AG09309 (cell line): ENCODE measurements around the gene TTI1.

Experiments used
- DNase-seq: peaks from one replicate; pipeline ENCODE4 v3.0.0-alpha.2; 2010; ENCODE audit warnings: low read depth
- H3K4me3 ChIP-seq: 2 replicates; pipeline ENCODE4 v1.5.1; 2011; ENCODE audit warnings: mild to moderate bottlenecking, low read depth, low read length, moderate library complexity; ENCODE audit not compliant: control insufficient read depth
- TF ChIP-seq, protein P1 (sequence below): IDR thresholded peaks from 2 replicates; pipeline ENCODE4 v1.5.1; 2011; ENCODE audit warnings: mild to moderate bottlenecking, low read depth, low read length, inconsistent platforms; ENCODE audit not compliant: insufficient read depth, control insufficient read depth; ENCODE audit errors: missing control alignments

TTI1 gene

DNA sequence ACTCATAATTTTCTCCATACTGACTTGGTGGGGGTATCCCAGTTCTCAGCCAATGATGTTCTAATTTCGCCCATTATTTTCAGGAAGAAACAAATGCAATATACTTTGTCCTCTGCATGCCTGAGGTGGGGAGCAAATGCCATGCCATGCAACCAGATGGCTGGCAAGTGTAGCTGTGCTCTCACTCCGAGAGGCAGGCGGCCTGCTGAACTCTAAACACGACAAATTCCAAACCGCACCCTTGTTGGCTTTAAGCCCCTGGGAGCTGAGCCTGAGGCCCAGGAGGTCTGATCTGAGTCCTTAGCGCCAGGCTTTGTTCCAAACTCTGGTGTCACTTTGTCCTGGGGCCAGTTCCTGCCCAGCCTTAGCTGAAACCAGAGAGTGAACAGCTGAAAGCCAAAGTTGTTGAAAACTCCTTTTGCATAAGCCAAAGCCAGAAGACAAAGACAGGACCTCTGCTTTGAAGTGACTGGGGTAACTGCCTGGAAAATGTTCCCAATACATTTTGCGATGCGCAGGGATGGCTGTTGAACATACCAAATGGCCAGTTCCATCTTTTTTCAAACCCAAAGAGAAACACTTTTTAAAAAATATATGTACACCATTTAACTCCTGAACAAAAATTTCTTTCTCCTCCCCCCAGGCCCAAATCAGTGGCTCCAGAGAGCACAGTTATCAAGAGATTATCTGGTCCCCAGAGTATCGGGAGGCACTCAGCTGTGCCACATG is 46.2 kb downstream of the TTI1 start:
- TF ChIP-seq, protein P1, sequence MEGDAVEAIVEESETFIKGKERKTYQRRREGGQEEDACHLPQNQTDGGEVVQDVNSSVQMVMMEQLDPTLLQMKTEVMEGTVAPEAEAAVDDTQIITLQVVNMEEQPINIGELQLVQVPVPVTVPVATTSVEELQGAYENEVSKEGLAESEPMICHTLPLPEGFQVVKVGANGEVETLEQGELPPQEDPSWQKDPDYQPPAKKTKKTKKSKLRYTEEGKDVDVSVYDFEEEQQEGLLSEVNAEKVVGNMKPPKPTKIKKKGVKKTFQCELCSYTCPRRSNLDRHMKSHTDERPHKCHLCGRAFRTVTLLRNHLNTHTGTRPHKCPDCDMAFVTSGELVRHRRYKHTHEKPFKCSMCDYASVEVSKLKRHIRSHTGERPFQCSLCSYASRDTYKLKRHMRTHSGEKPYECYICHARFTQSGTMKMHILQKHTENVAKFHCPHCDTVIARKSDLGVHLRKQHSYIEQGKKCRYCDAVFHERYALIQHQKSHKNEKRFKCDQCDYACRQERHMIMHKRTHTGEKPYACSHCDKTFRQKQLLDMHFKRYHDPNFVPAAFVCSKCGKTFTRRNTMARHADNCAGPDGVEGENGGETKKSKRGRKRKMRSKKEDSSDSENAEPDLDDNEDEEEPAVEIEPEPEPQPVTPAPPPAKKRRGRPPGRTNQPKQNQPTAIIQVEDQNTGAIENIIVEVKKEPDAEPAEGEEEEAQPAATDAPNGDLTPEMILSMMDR, result no peak
- H3K4me3 ChIP-seq, result no peak overlapping the region
- no peak for DNase-seq

DNA sequence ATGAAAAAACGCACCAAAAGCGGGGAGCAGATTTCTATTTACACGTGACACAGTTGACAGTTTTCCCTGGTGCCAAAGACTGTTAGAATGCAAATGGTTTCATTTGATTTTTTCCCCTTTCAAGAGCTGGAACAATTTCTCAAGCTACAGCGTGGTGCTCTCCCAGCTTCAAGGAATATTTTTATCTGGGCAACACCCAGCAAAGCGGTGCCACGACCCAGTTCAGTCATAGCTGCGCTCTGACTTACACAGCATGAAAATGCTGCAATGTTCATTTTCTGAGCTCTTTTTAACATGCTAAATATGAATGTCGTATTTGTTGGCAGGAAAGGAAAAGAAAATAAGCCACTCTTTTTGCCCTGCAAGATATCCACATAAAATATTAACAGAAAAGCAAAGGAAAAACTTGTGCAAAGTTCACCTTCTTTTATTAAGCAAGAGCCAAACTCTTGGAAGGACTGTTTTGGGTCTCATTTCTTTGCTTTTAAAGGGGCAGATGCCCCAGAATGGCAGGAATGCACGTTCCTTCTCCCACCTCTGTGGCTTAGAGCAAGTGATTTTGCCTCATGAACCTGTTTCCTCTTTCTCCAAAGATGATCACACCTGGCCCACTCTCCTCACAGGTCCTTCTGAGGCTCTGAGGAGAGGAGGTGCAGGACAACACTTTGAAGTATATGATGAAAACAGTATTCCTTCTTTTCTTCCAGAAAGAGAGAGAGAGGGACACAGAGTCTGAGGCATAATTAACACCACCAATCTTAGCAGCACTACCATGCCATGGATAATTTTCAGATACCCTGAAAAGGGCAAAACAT is 47.0 kb downstream of the TTI1 start:
- no peak for DNase-seq
- H3K4me3 ChIP-seq, result no peak overlapping the region
- TF ChIP-seq, protein P1, result no peak

DNA sequence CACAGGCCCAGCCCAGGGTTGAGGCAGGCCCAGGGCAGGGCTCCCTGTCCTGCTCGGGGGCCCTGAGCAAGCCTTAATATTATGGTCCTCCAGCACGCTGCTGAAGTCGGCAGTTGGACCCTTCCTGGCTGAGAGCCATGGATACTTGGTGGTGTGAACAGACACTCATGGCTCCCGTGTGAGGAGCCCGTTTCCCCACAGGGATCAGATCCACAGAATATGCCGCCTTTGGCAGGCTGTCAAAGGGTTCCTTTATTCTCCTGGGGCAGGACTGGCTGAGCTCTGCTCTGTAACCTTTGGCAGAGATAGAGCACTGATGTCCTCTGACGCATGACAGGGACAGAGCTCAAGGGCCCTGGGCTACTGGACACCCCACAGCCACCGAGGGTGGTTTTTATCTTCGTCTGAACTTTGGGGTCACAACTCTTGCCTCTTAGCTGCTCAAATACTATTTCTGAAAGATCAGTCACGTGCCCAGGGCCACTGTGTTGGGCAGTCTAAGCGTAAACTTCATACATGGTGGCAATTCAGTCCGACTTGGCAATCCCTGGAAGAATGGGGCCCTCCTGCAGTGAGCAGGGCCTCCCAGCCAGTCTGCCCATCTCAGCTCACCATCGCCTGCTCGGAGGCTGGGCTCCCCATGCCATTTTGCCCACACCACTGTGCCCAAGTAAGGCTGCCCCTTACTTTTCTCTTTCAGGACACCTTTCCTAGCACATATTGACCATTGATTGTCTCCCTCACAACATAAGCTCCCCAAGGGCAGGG is 49.1 kb downstream of the TTI1 start:
- TF ChIP-seq, protein P1, result no peak
- DNase-seq, result no peak
- H3K4me3 ChIP-seq, result no peak overlapping the region

DNA sequence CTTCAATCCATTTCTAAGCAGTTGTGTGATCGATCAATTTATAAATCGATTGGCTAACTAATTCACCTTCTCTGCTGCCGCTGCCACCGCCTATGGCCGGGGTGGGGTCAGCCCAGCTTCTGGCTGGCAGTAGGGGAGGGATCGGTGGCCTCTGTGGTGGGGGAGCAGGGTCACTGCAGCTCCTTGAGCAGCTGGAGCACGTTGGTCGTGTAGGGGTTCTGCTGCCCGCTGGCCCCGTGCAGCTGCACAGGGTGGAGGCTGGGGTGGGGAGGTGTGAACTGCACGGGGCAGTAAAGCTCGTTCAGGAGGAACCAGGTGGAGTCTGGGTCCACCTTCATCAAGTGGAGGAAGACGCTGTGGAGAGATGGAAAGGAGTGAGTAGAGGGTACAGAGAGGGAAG is 50.0 kb downstream of the TTI1 start:
- H3K4me3 ChIP-seq, result no peak overlapping the region
- DNase-seq, result no peak
- TF ChIP-seq, protein P1, result no peak

DNA sequence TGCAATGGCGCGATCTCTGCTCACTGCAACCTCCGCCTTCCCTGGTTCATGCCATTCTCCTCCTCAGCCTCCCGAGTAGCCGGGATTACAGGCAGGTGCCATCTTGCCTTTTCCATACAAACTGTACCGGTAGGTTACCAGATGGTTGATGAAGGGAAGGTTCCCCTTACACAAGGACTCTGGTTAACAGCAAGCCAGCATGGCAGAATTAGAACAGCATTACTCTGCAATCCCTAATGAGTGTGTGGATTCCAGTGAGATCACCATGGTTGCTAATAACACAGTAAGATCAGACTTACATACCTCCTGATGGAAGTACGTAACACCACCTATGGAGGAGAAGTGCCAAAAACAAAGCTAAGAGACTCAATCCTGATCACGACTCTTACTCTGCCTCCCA is 51.7 kb downstream of the TTI1 start:
- no peak for DNase-seq
- H3K4me3 ChIP-seq, result no peak overlapping the region
- TF ChIP-seq, protein P1, result no peak

DNA sequence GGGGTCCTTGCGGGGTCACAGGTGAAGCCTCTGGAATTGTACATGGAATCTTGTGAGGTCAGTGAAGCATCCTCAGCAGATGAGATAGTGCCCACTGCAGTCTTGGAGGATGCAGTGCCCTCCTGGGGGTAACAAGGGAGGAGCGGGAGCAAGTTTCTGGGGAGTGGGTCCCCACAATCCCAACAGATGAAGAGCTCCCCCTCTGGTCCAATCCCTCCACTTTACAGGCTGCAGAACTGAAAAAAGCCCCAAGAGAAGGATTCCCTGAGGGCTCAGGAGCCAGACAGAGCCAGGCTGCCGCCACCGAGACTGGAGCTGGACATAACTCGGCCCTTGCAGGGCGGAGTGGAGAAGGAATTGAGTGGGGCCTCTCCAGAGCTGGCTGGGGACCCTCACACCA is 52.4 kb downstream of the TTI1 start:
- TF ChIP-seq, protein P1, result no peak
- no peak for DNase-seq
- no peak overlapping the region for H3K4me3 ChIP-seq
